NCI-H345 treated with DMSO at 0.1 percent for 48 hours (cell line): Measurements from ENCODE around the gene GOLGA3.
"Not testable (repeated sequence)": the region's sequence is repeated elsewhere in the genome, so short reads cannot be mapped to it uniquely, and the experiment has no call there.

Experiments
- DNase-seq: peaks from one replicate; lab custom pipeline; 2025; ENCODE audit not compliant: unreplicated experiment; lab: John Stamatoyannopoulos, UW

GOLGA3 gene

GRCh38 chr12:132847363-132848356 is 19.0 kb upstream of the GOLGA3 start:
- no peak for DNase-seq

- not testable (repeated sequence) for DNase-seq
Observed at GRCh38 chr12:132844681-132845080, 16.0 kb upstream of the GOLGA3 start.

- no peak for DNase-seq
Observed at GRCh38 chr12:132842449-132843045, 13.9 kb upstream of the GOLGA3 start.

- no peak for DNase-seq
Observed at GRCh38 chr12:132841151-132841550, 12.5 kb upstream of the GOLGA3 start.

GRCh38 chr12:132840536-132840935 is 11.9 kb upstream of the GOLGA3 start:
- no peak for DNase-seq

- no peak for DNase-seq
Observed at GRCh38 chr12:132839558-132840235, 11.0 kb upstream of the GOLGA3 start.

GRCh38 chr12:132838410-132839080 is 9.9 kb upstream of the GOLGA3 start:
- no peak for DNase-seq

- no peak for DNase-seq
Observed at GRCh38 chr12:132837693-132838409, 9.2 kb upstream of the GOLGA3 start.

- DNase-seq, result no peak
Observed at GRCh38 chr12:132836795-132837331, 8.2 kb upstream of the GOLGA3 start.

GRCh38 chr12:132836230-132836629 is 7.6 kb upstream of the GOLGA3 start:
- not testable (repeated sequence) for DNase-seq

GRCh38 chr12:132835076-132836025 is 6.7 kb upstream of the GOLGA3 start:
- no peak for DNase-seq

- no peak for DNase-seq
Observed at GRCh38 chr12:132834181-132834711, 5.6 kb upstream of the GOLGA3 start.

GRCh38 chr12:132833341-132833740 is 4.7 kb upstream of the GOLGA3 start:
- DNase-seq, result no peak

- DNase-seq, result no peak
Observed at GRCh38 chr12:132831771-132832170, 3.1 kb upstream of the GOLGA3 start.

- DNase-seq, result no peak
Observed at GRCh38 chr12:132827763-132828703, 636 bp downstream of the GOLGA3 start.

GRCh38 chr12:132825861-132826260 is 2.8 kb downstream of the GOLGA3 start:
- no peak for DNase-seq

GRCh38 chr12:132825089-132825488 is 3.6 kb downstream of the GOLGA3 start:
- DNase-seq, result no peak

GRCh38 chr12:132824053-132824452 is 4.6 kb downstream of the GOLGA3 start:
- no peak for DNase-seq
